HepG2 (cell line): ENCODE measurements around the gene EPHB3.

Experiments used
- ATF3 ChIP-seq: sonication (generic); formaldehyde crosslinking; IDR thresholded peaks from 2 replicates; pipeline ENCODE4 v1.4.0; 2020; ENCODE audit warnings: missing genetic modification reagents
- DNMT1 ChIP-seq: sonication (generic); formaldehyde crosslinking; IDR thresholded peaks from 2 replicates; pipeline ENCODE4 v1.5.1; 2020; ENCODE audit warnings: mild to moderate bottlenecking, missing genetic modification reagents
- FOXJ3 ChIP-seq: sonication (generic); formaldehyde crosslinking; IDR thresholded peaks from 2 replicates; pipeline ENCODE4 v1.4.0; 2020; ENCODE audit warnings: missing genetic modification reagents, mild to moderate bottlenecking, borderline replicate concordance
- KLF16 ChIP-seq, 2 experiments: sonication (generic) in 1 of 2; formaldehyde crosslinking in 1 of 2; IDR thresholded peaks; 2 replicates each; pipeline versions ENCODE4 v1.6.1 to v1.8.0; 2016 to 2023; ENCODE audit warnings: missing genetic modification reagents in 2 of 2, missing compliant biosample characterization in 1 of 2
- RXRA ChIP-seq: sonication (generic); formaldehyde crosslinking; IDR thresholded peaks from 2 replicates; pipeline ENCODE4 v1.5.1; 2020; ENCODE audit warnings: missing genetic modification reagents
- TRIM22 ChIP-seq: fragments of 450-650 bp; IDR thresholded peaks from 2 replicates; pipeline ENCODE4 v1.6.1; 2017
- YY1 ChIP-seq: IDR thresholded peaks from 2 replicates; pipeline ENCODE4 v1.6.1; 2011; ENCODE audit warnings: low read length, low read depth, moderate library complexity, mild to moderate bottlenecking; ENCODE audit not compliant: insufficient read depth, insufficient replicate concordance

GRCh38 chr3:184578822-184579221, 17.2 kb downstream of the EPHB3 start:
- TF ChIP-seq YY1: no peak
- TF ChIP-seq FOXJ3: no peak
- TF ChIP-seq KLF16 (CRISPR knock-in tag; IDR thresholded peaks at IDR 0.05): no peak
- no peak for TF ChIP-seq RXRA (CRISPR knock-in tag)
- no peak for TF ChIP-seq DNMT1
- no peak for TF ChIP-seq ATF3 (CRISPR knock-in tag)
- TF ChIP-seq TRIM22: no peak
